ENCODE data around the gene BABAM2.
"Not testable (repeated sequence)": the region's sequence is repeated elsewhere in the genome, so short reads cannot be mapped to it uniquely, and the experiment has no call there.

BABAM2 gene

GRCh38 chr2:28360058-28360717, 469.7 kb downstream of the BABAM2 start:
- no peak for DNase-seq (ENCODE audit: low read depth in 2 of 2)

GRCh38 chr2:28360718-28361293, 470.3 kb downstream of the BABAM2 start:
- no peak for DNase-seq (ENCODE audit: low read depth in 2 of 2)

GRCh38 chr2:28361991-28362710, 471.6 kb downstream of the BABAM2 start:
- DNase-seq (ENCODE audit: low read depth in 2 of 2), result no peak

GRCh38 chr2:28362991-28363521, 472.5 kb downstream of the BABAM2 start:
- DNase-seq (ENCODE audit: low read depth in 2 of 2), result no peak

GRCh38 chr2:28363686-28364280, 473.3 kb downstream of the BABAM2 start:
- DNase-seq (ENCODE audit: low read depth in 2 of 2), result no peak

GRCh38 chr2:28364610-28365009, 474.1 kb downstream of the BABAM2 start:
- DNase-seq (ENCODE audit: low read depth in 2 of 2), result no peak

- DNase-seq (ENCODE audit: low read depth in 2 of 2), result no peak
These were observed 474.6 kb downstream of the BABAM2 start for GRCh38 chr2:28365158-28365557.

GRCh38 chr2:28366149-28366495, 475.6 kb downstream of the BABAM2 start:
- DNase-seq (ENCODE audit: low read depth in 2 of 2), result no peak

- no peak for DNase-seq (ENCODE audit: low read depth in 2 of 2)
These were observed 476.2 kb downstream of the BABAM2 start for GRCh38 chr2:28366496-28367282.

- DNase-seq (ENCODE audit: low read depth in 2 of 2), result no peak
These were observed 477.3 kb downstream of the BABAM2 start for GRCh38 chr2:28367667-28368356.

GRCh38 chr2:28368357-28368798, 477.8 kb downstream of the BABAM2 start:
- no peak for DNase-seq (ENCODE audit: low read depth in 2 of 2)

- no peak for DNase-seq (ENCODE audit: low read depth in 2 of 2)
These were observed 478.8 kb downstream of the BABAM2 start for GRCh38 chr2:28369358-28369757.

GRCh38 chr2:28370354-28370753, 479.8 kb downstream of the BABAM2 start:
- DNase-seq (ENCODE audit: low read depth in 2 of 2), result no peak

- not testable (repeated sequence) for DNase-seq (ENCODE audit: low read depth in 2 of 2)
These were observed 481.2 kb downstream of the BABAM2 start for GRCh38 chr2:28371728-28372127.

- no peak for DNase-seq (ENCODE audit: low read depth in 2 of 2)
These were observed 483.3 kb downstream of the BABAM2 start for GRCh38 chr2:28373854-28374253.

- no peak for DNase-seq (ENCODE audit: low read depth in 2 of 2)
These were observed 483.8 kb downstream of the BABAM2 start for GRCh38 chr2:28374331-28374730.

GRCh38 chr2:28375236-28375635, 484.7 kb downstream of the BABAM2 start:
- DNase-seq (ENCODE audit: low read depth in 2 of 2), result no peak

- no peak for DNase-seq (ENCODE audit: low read depth in 2 of 2)
These were observed 485.5 kb downstream of the BABAM2 start for GRCh38 chr2:28375742-28376631.

- no peak for DNase-seq (ENCODE audit: low read depth in 2 of 2)
These were observed 486.8 kb downstream of the BABAM2 start for GRCh38 chr2:28377195-28377816.
